Tibial nerve (tissue), 4 donors: ENCODE measurements around the gene ZSCAN2. TPM values are rescaled to one million over a fixed set of nuclear protein-coding genes. Genes with fewer than 3 reads are reported as not detected.
A peak's percentile ranks its signal among the peaks of the same experiment; 100 is the strongest.

Experiments
- DNase-seq, 2 donors: peaks; one replicate each; pipeline ENCODE4 v3.0.0-alpha.2; 2019; ENCODE audit warnings: low spot score in 2 of 2
- H3K27ac ChIP-seq, 4 donors: fragments of 200-600 bp; sonication (generic) in 3 of 4; one replicate each; pipeline ENCODE4 v1.5.1; 2017 to 2019; ENCODE audit warnings: mild to moderate bottlenecking in 1 of 4
- H3K27me3 ChIP-seq, 2 donors: fragments of 200-600 bp; sonication (generic) in 1 of 2; one replicate each; pipeline versions ENCODE4 v1.5.1 to v1.6.0; 2017 to 2019
- H3K36me3 ChIP-seq, 3 donors: fragments of 200-600 bp; sonication (generic); one replicate each; pipeline ENCODE4 v1.5.1; 2018 to 2019
- H3K4me1 ChIP-seq, 4 donors: fragments of 200-600 bp; sonication (generic) in 3 of 4; one replicate each; pipeline ENCODE4 v1.5.1; 2017 to 2019
- H3K4me3 ChIP-seq, 4 donors: fragments of 200-600 bp; sonication (generic) in 3 of 4; one replicate each; pipeline ENCODE4 v1.5.1; 2017 to 2019; ENCODE audit warnings: mild to moderate bottlenecking in 1 of 4, moderate library complexity in 1 of 4
- H3K9me3 ChIP-seq, 4 donors: fragments of 200-600 bp; sonication (generic) in 3 of 4; one replicate each; pipeline ENCODE4 v1.5.1; 2017 to 2019
- EP300 ChIP-seq, 2 donors: sonication (generic); formaldehyde crosslinking; IDR thresholded peaks; one replicate each; pipeline ENCODE4 v1.6.1; 2017; ENCODE audit warnings: antibody characterized with exemption in 2 of 2, mild to moderate bottlenecking in 1 of 2
- POLR2A ChIP-seq, 2 donors: fragments of 450-650 bp; IDR thresholded peaks; one replicate each; pipeline ENCODE4 v1.6.1; 2017; ENCODE audit warnings: antibody characterized with exemption in 2 of 2, mild to moderate bottlenecking in 2 of 2, moderate library complexity in 2 of 2
- WGBS, 2 donors: methylation state at CpG; one replicate each; pipeline ENCODE4 v1.1.5; 2018; 5-methylcytosine and 5-hydroxymethylcytosine counted together
- total RNA-seq, 4 donors: library from RNA; depleted of rRNA; stranded (reverse); fragments of >200 nt; gene quantifications; one replicate each; pipeline ENCODE4 v1.1.0, GENCODE V29; 2016
- TF ChIP-seq, protein P1 (sequence below), 5 experiments: fragments of 200-600 bp in 3 of 5; fragments of 450-650 bp in 2 of 5; sonication (generic) in 3 of 5; IDR thresholded peaks; one replicate each; pipeline ENCODE4 v1.5.1; 2016 to 2019; ENCODE audit warnings: antibody characterized with exemption in 5 of 5, mild to moderate bottlenecking in 3 of 5, moderate library complexity in 2 of 5

The ZSCAN2 gene
- total RNA-seq, 4 donors from 2014 or later, result 4.1 to 7.2 (median 5.2) TPM

DNA sequence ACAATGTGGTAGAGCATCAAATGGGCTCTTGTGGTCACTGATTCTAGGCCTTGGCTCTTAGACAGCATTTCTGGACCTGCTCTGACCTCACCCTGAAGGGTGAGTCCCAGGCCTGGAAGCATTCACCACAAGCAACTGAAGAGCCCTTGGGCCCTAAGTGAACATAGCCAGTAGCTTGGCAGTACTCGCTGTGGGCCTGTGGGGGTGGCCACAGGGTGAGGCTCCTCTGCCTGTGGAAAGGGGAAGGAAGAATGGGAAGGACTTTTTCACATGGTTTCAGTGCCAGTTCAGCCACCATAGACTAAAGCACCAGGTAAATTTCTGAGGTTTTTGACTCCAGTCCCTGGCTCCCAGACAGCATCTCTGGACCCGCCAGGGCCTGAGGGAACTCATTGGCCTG lies 5.1 kb upstream of the ZSCAN2 start:
- Histone ChIP-seq H3K9me3 (no peaks in the 10 kb centered on the region), H3K4me3 (no peak overlapping the region), H3K27ac (no peak overlapping the region), H3K4me1 (peaks cover 0 to 25% (median 15%) of the 10 kb centered on the region in 4 donors), H3K27me3 (no peaks in the 10 kb centered on the region), H3K36me3 (no peaks in the 10 kb centered on the region)
- WGBS, 2 donors, result 82 to 83% methylated on average over 2 of the region's 2 CpGs
- DNase-seq, result no peak
- no peak for TF ChIP-seq EP300 (IDR thresholded peaks at IDR 0.05)
- TF ChIP-seq POLR2A (IDR thresholded peaks at IDR 0.05), result no peak
- TF ChIP-seq, protein P1, sequence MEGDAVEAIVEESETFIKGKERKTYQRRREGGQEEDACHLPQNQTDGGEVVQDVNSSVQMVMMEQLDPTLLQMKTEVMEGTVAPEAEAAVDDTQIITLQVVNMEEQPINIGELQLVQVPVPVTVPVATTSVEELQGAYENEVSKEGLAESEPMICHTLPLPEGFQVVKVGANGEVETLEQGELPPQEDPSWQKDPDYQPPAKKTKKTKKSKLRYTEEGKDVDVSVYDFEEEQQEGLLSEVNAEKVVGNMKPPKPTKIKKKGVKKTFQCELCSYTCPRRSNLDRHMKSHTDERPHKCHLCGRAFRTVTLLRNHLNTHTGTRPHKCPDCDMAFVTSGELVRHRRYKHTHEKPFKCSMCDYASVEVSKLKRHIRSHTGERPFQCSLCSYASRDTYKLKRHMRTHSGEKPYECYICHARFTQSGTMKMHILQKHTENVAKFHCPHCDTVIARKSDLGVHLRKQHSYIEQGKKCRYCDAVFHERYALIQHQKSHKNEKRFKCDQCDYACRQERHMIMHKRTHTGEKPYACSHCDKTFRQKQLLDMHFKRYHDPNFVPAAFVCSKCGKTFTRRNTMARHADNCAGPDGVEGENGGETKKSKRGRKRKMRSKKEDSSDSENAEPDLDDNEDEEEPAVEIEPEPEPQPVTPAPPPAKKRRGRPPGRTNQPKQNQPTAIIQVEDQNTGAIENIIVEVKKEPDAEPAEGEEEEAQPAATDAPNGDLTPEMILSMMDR (IDR thresholded peaks at IDR 0.05), result no peak

GRCh38 chr15:84597296-84597695 lies 3.5 kb upstream of the ZSCAN2 start:
- 65 to 73% methylated on average over 3 of the region's 3 CpGs for WGBS, 2 donors

GRCh38 chr15:84598250-84598649 lies 2.6 kb upstream of the ZSCAN2 start:
- DNase-seq, result peak in 1 of 2 donors; percentile 16
- H3K9me3 ChIP-seq, result no peaks in the 10 kb centered on the region
- H3K27me3 ChIP-seq, result no peaks in the 10 kb centered on the region
- H3K36me3 ChIP-seq, result no peaks in the 10 kb centered on the region
- H3K4me3 ChIP-seq, result no peak overlapping the region
- 51 to 65% methylated on average over 2 of the region's 2 CpGs for WGBS, 2 donors
- TF ChIP-seq POLR2A (IDR thresholded peaks at IDR 0.05), result no peak
- peak in 1 of 2 donors; percentile 55 for TF ChIP-seq EP300 (IDR thresholded peaks at IDR 0.05)
- H3K27ac ChIP-seq, result peak overlapping the region in 3 of 4 donors; percentile 38 to 56 (median 40)
- peaks cover 0 to 41% (median 21%) of the 10 kb centered on the region in 4 donors for H3K4me1 ChIP-seq

More at GRCh38 chr15:84597296-84597695, 3.5 kb upstream of the ZSCAN2 start:
- H3K9me3 ChIP-seq, result no peaks in the 10 kb centered on the region
- H3K36me3 ChIP-seq, result no peaks in the 10 kb centered on the region
- no peak for DNase-seq
- no peak overlapping the region for H3K4me3 ChIP-seq
- H3K27ac ChIP-seq, result no peak overlapping the region
- TF ChIP-seq, protein P1 (IDR thresholded peaks at IDR 0.05), result no peak
- TF ChIP-seq EP300 (IDR thresholded peaks at IDR 0.05) (no peak), POLR2A (IDR thresholded peaks at IDR 0.05) (no peak)
- peaks cover 0 to 36% (median 18%) of the 10 kb centered on the region in 4 donors for H3K4me1 ChIP-seq
- no peaks in the 10 kb centered on the region for H3K27me3 ChIP-seq

- peaks cover 0 to 41% (median 21%) of the 10 kb centered on the region in 4 donors for H3K4me1 ChIP-seq
- H3K27me3 ChIP-seq, result no peaks in the 10 kb centered on the region
- H3K9me3 ChIP-seq, result no peaks in the 10 kb centered on the region
- 60 to 73% methylated on average over 1 of the region's 1 CpG for whole genome bisulfite sequencing, 2 donors
- H3K4me3 ChIP-seq, result no peak overlapping the region
- TF ChIP-seq POLR2A (IDR thresholded peaks at IDR 0.05), result no peak
- TF ChIP-seq, protein P1 (IDR thresholded peaks at IDR 0.05), result peak; percentile 29 to 58 (median 52)
- DNase-seq, result peak in 1 of 2 donors; percentile 17
- H3K36me3 ChIP-seq, result peaks cover 0 to 5% (median 0%) of the 10 kb centered on the region in 3 donors
- H3K27ac ChIP-seq, result peak overlapping the region in 3 of 4 donors; percentile 38 to 56 (median 40)
Observed at GRCh38 chr15:84598993-84599392, 1.8 kb upstream of the ZSCAN2 start.

GRCh38 chr15:84599906-84600305 lies 903 bp upstream of the ZSCAN2 start:
- no peaks in the 10 kb centered on the region for H3K27me3 ChIP-seq
- no peak for DNase-seq
- peak overlapping the region in 2 of 4 donors; percentile 82 to 84 for H3K4me3 ChIP-seq
- no peaks in the 10 kb centered on the region for H3K9me3 ChIP-seq
- TF ChIP-seq EP300 (IDR thresholded peaks at IDR 0.05) (no peak), POLR2A (IDR thresholded peaks at IDR 0.05) (no peak)
- TF ChIP-seq, protein P1 (IDR thresholded peaks at IDR 0.05), result no peak
- 70 to 80% methylated on average over 10 of the region's 10 CpGs for WGBS, 2 donors
- H3K4me1 ChIP-seq, result peaks cover 0 to 41% (median 21%) of the 10 kb centered on the region in 4 donors
- H3K36me3 ChIP-seq, result peaks cover 0 to 12% (median 0%) of the 10 kb centered on the region in 3 donors
- peak overlapping the region in 2 of 4 donors; percentile 65 to 84 for H3K27ac ChIP-seq
